K562 (cell line): Measurements from ENCODE around the gene MCU. TPM values are rescaled to one million over a fixed set of nuclear protein-coding genes. Genes with fewer than 3 reads are reported as not detected.
A peak's percentile ranks its signal among the peaks of the same experiment; 100 is the strongest.

Experiments
- ATAC-seq: fragments of 200-7000 bp; cut with Tn5 transposase; 3 replicates; pipeline ENCODE4 v1.9.1; 2020; ENCODE audit warnings: moderate library complexity
- BruUV-seq: library from RNA; stranded (reverse); fragments of 400-500 nt; replicated peaks from 2 replicates; lab custom pipeline; 2021; lab: Mats Ljungman, UMichigan
- CTCF ChIA-PET: fragments of 300-600 bp; formaldehyde crosslinking; extraction: SDS; loops from one replicate; lab custom pipeline; 2021; ENCODE audit warnings: low intra/inter-chr PET ratio; lab: Yijun Ruan, JAX
- POLR2A ChIA-PET: fragments of 300-600, 350-650 bp; sonication (Branson Sonifier 250); formaldehyde crosslinking; extraction: SDS; loops from one replicate; lab custom pipeline; 2021; ENCODE audit warnings: antibody characterized with exemption, inconsistent platforms; lab: Yijun Ruan, JAX
- DNase-seq, 4 experiments: peaks; one replicate each; pipeline versions ENCODE4 v3.0.0 to v3.0.0-alpha.2; 2011 to 2018; ENCODE audit warnings: low spot score in 3 of 4, mixed read lengths in 3 of 4; ENCODE audit errors: extremely low read depth in 1 of 4
- FAIRE-seq: peaks from 2 replicates; lab custom pipeline; 2011; peaks lifted over from hg19 to GRCh38; lab: Jason Lieb, UNC
- H2AFZ ChIP-seq: 2 replicates; pipeline ENCODE4 v1.6.0; 2011; ENCODE audit warnings: low read depth, low read length, control low read depth, inconsistent platforms
- H3K27ac ChIP-seq: fragments of 200-600 bp; 3 replicates; pipeline ENCODE4 v1.8.0; 2011; ENCODE audit warnings: low read depth, mild to moderate bottlenecking, control low read depth, inconsistent platforms, low read length, moderate library complexity, mixed read lengths; ENCODE audit errors: extremely low read depth
- H3K27me3 ChIP-seq, 2 experiments: fragments of 300-600 bp in 1 of 2; 2 replicates in 1 of 2; 3 replicates in 1 of 2; pipeline versions ENCODE4 v1.6.0 to v1.8.0; 2011; ENCODE audit warnings: inconsistent platforms in 2 of 2, low read length in 2 of 2, mild to moderate bottlenecking in 1 of 2, mixed read lengths in 1 of 2, moderate library complexity in 1 of 2; ENCODE audit not compliant: control insufficient read depth in 2 of 2, insufficient read depth in 2 of 2
- H3K36me3 ChIP-seq: fragments of 300-600 bp; 3 replicates; pipeline ENCODE4 v1.8.0; 2011; ENCODE audit warnings: mild to moderate bottlenecking, low read length, inconsistent platforms; ENCODE audit not compliant: control insufficient read depth, insufficient read depth
- H3K4me1 ChIP-seq, 2 experiments: fragments of 200-600 bp in 1 of 2; replicated peaks in 1 of 2; 2 replicates in 1 of 2; 3 replicates in 1 of 2; pipeline versions ENCODE4 v1.5.1 to v1.8.0; 2011; ENCODE audit warnings: inconsistent platforms in 2 of 2, low read length in 2 of 2, mild to moderate bottlenecking in 1 of 2, mixed read lengths in 1 of 2, moderate library complexity in 1 of 2; ENCODE audit not compliant: control insufficient read depth in 2 of 2, insufficient read depth in 2 of 2
- H3K4me2 ChIP-seq: 2 replicates; pipeline ENCODE4 v1.6.1; 2011; ENCODE audit warnings: low read length, control low read depth, inconsistent platforms, mixed read lengths; ENCODE audit not compliant: insufficient read depth
- H3K4me3 ChIP-seq: fragments of 200-600 bp; sonication (generic), shearing (Covaris generic); 2 replicates; pipeline ENCODE4 v1.5.1; 2016; ENCODE audit warnings: control low read depth, inconsistent platforms
- H3K79me2 ChIP-seq: fragments of 200-600 bp; 3 replicates; pipeline ENCODE4 v1.8.0; 2011; ENCODE audit warnings: low read length, inconsistent platforms; ENCODE audit not compliant: control insufficient read depth, insufficient read depth
- H3K9ac ChIP-seq, 2 experiments: 2 replicates each; pipeline versions ENCODE4 v1.6.0 to v1.6.1; 2011; ENCODE audit warnings: low read depth in 2 of 2, low read length in 2 of 2, control low read depth in 1 of 2, inconsistent platforms in 1 of 2, mild to moderate bottlenecking in 1 of 2, mixed read lengths in 1 of 2; ENCODE audit not compliant: insufficient read depth in 1 of 2
- H3K9me1 ChIP-seq: one replicate; pipeline ENCODE4 v1.6.0; 2011; ENCODE audit warnings: inconsistent platforms, mild to moderate bottlenecking, low read length, moderate library complexity; ENCODE audit not compliant: control insufficient read depth, insufficient read depth
- H3K9me3 ChIP-seq: replicated peaks from 2 replicates; pipeline ENCODE4 v1.5.1; 2011; ENCODE audit warnings: low read depth, low read length, inconsistent platforms; ENCODE audit not compliant: control insufficient read depth, insufficient read depth
- H4K20me1 ChIP-seq: replicated peaks from 2 replicates; pipeline ENCODE4 v1.6.1; 2011; ENCODE audit warnings: low read length, inconsistent platforms, mixed read lengths; ENCODE audit not compliant: control insufficient read depth, insufficient read depth
- BRD9 ChIP-seq: fragments of 450-650 bp; IDR thresholded peaks from 2 replicates; pipeline ENCODE4 v1.6.1; 2018; ENCODE audit warnings: low read depth; ENCODE audit not compliant: partially characterized antibody
- HMG20B ChIP-seq: fragments of 250-450 bp; sonication (Bioruptor Pico); IDR thresholded peaks from 2 replicates; pipeline ENCODE4 v1.5.0; 2021; ENCODE audit warnings: mild to moderate bottlenecking
- NCOA2 ChIP-seq, 2 experiments: fragments of 450-650 bp; IDR thresholded peaks; 2 replicates each; pipeline ENCODE4 v1.6.1; 2018; ENCODE audit warnings: mild to moderate bottlenecking in 2 of 2, moderate library complexity in 1 of 2; ENCODE audit not compliant: partially characterized antibody in 2 of 2
- NFIC ChIP-seq: fragments of 450-650 bp; IDR thresholded peaks from 2 replicates; pipeline ENCODE4 v1.6.1; 2017; ENCODE audit warnings: mild to moderate bottlenecking, inconsistent platforms
- NFIX ChIP-seq: fragments of 250-450 bp; sonication (Bioruptor Pico); IDR thresholded peaks from 2 replicates; pipeline ENCODE4 v1.4.0; 2020; ENCODE audit warnings: low read depth, mild to moderate bottlenecking, moderate library complexity
- PCBP2 ChIP-seq: fragments of 200-400 bp; formaldehyde crosslinking; IDR thresholded peaks from 2 replicates; pipeline ENCODE4 v1.6.1; 2018; ENCODE audit warnings: low read length, low read depth, mild to moderate bottlenecking, moderate library complexity; ENCODE audit not compliant: poor library complexity, severe bottlenecking
- PHTF2 ChIP-seq: fragments of 250-450 bp; sonication (Bioruptor Pico); IDR thresholded peaks from 2 replicates; pipeline ENCODE4 v1.5.0; 2021; ENCODE audit warnings: mild to moderate bottlenecking
- WGBS: fragments of 100-300 bp; shearing (Covaris generic); methylation state at CpG from one replicate; pipeline ENCODE4 v1.1.6; 2016; ENCODE audit warnings: low coverage, mixed read lengths; ENCODE audit not compliant: insufficient coverage; ENCODE audit errors: missing lambda C conversion rate; 5-methylcytosine and 5-hydroxymethylcytosine counted together
- in situ Hi-C: fragments of 300-500 bp; cut with MboI; formaldehyde crosslinking; loops from 4 replicates; pipeline ENCODE4 v1.15.0; 2018; ENCODE audit warnings: inconsistent platforms, mixed read lengths
- intact Hi-C: fragments of 100-400 bp; cut with micrococcal nuclease; formaldehyde crosslinking; loops from 2 replicates; pipeline ENCODE4 v1.14.2; 2022
- polyA plus RNA-seq, 8 experiments: library from polyadenylated mRNA; depleted of rRNA in 4 of 8; stranded (reverse) in 5 of 8; unstranded in 3 of 8; fragments of >200 nt; fragmentation: Nextera tagmentation in 2 of 8; fragmentation: Illumina TruSeq in 1 of 8; extraction: Ambion mirVana in 2 of 8; extraction: Trizol in 1 of 8; gene quantifications; 2 replicates each; pipeline versions ENCODE4 v1.2.1 to v1.2.3, GENCODE V29; 2011 to 2014; ENCODE audit warnings: inconsistent platforms in 1 of 8, missing spikeins in 1 of 8
- total RNA-seq, 7 experiments: library from RNA; depleted of rRNA in 6 of 7; stranded (reverse); fragments of >200 nt in 6 of 7; fragmentation: Illumina TruSeq in 2 of 7; extraction: Trizol in 2 of 7; gene quantifications; 2 replicates each; pipeline versions ENCODE4 v1.2.1 to v1.2.3, GENCODE V29; 2011 to 2021; ENCODE audit warnings: low replicate concordance in 1 of 7

Gene MCU
- total and polyA plus RNA-seq, 9 of the 15 experiments (the other 6 are each of a cell fraction or from before 2014, with no cell fraction given) = 8.2 to 88.8 (median 21.3) TPM

DNA sequence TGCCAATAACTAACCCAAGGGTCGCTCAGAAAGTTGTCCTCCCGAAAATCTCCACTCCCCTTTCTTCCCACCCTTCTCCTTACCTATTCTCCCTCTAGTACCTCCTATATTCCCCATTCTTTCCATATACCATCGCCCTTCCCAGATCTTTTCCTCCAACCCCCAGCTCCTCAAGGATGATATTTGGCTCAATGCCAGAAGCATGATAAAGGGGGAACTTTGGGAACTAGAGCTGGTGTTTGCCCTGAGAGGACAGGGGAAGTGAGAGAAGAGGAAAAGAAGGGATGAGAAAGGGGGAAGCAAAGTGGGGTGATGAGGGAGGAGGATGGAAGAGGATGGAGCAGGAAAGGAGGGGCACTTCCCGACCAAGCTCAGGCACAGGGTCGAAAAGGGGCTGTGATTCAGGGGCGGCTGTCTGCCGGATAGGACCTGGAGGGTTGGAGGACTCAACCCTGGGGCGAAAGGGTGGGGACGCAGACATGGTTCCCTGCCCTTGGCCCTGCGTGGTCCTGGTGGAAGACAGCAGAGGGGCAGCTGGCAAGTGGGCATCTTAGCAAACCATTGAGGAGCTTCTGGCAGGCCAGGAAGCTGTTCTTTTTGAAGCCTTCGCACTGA is 203.4 kb downstream of the MCU start:
- Histone ChIP-seq H3K9ac (no peak overlapping the region), H3K9me1 (no peaks in the 10 kb centered on the region), H3K4me1 (peaks cover 0 to 5% of the 10 kb centered on the region in 2 experiments; a peak in 3 of 5 replicates), H3K4me3 (no peak overlapping the region), H3K9me3 (no peaks in the 10 kb centered on the region), H3K27me3 (peaks cover 5 to 6% of the 10 kb centered on the region in 2 experiments; a peak in 4 of 5 replicates), H3K4me2 (no peak overlapping the region), H2AFZ (no peak overlapping the region), H3K79me2 (no peaks in the 10 kb centered on the region), H3K27ac (no peak overlapping the region), H4K20me1 (no peaks in the 10 kb centered on the region), H3K36me3 (no peaks in the 10 kb centered on the region)
- no peak for FAIRE-seq
- ATAC-seq = no peak
- WGBS = 18% methylated on average over 11 of the region's 11 CpGs
- BruUV-seq = no TSS peak
- POLR2A ChIA-PET = interaction anchor here (0.8 kb wide), 1 partner anchor 14 kb away, joined by 3 read pairs; no protein-coding TSS in a partner anchor
- DNase-seq = no peak
- in situ Hi-C loops = no loop called here
- intact Hi-C loops = no loop called here
- peak; percentile 94 for TF ChIP-seq NFIX
- TF ChIP-seq HMG20B (CRISPR knock-in tag) = no peak
- peak in 1 of 2 experiments; percentile 44 for TF ChIP-seq NCOA2 (IDR thresholded peaks at IDR 0.05; ENCODE audit: partially characterized antibody in 2 of 2)
- TF ChIP-seq NFIC = peak; percentile 99
- peak; percentile 18 for TF ChIP-seq PCBP2
- TF ChIP-seq PHTF2 (CRISPR knock-in tag) = no peak
- no peak for TF ChIP-seq BRD9
- CTCF ChIA-PET = no interaction called here
